ENCODE results near the gene ZDHHC1. TPM values are rescaled to one million over a fixed set of nuclear protein-coding genes. Genes with fewer than 3 reads are reported as not detected.

The ZDHHC1 gene
- total and polyA plus RNA-seq, 5 donors from 2014 or later: 0.60 TPM; not detected in 4

DNA sequence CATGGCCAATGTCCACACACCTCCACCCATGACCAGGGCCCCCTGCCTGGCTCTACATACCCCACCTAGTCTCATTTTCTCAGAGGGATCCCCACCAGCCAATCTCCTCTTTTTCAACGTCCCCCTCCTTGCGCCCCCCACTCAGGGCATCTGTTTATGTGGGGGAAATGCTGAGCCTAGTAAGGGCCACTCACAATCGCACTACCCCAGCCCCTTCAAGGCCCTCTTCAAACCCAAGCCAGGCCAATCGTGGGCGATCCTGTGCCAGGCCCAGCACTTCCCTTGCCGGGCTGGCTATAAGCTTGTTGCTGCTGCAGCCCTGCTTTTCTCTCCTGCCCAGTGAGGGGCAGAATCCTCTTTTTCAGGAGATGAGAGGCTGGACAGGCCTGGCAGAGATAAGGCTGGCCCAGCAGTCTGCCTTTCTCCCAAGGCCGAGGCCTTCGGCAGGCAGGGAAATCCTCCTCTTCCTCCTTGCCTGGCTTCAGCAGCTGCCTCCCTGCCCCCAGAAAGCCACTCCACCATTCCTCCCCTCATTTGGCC, 30.8 kb upstream of the ZDHHC1 start:
- no peak overlapping the region for H3K4me3 ChIP-seq (ENCODE audit: low read depth, low read length)
- peak overlapping the region in 1 of 3 donors; percentile 26 for H3K27ac Mint-ChIP-seq
- H3K36me3 Mint-ChIP-seq: peaks cover 13% of the 10 kb centered on the region
- H3K9me3 Mint-ChIP-seq: no peaks in the 10 kb centered on the region
- H3K36me3 ChIP-seq (ENCODE audit: control insufficient read depth, insufficient read depth, low read length): peaks cover 33% of the 10 kb centered on the region
- H3K9me3 ChIP-seq (ENCODE audit: control insufficient read depth in 2 of 2, low read length in 2 of 2): no peaks in the 10 kb centered on the region
- H3K4me3 Mint-ChIP-seq: no peak overlapping the region
- no peak overlapping the region for H3K27ac ChIP-seq (ENCODE audit: insufficient read depth, low read length, poor library complexity, severe bottlenecking)
- ATAC-seq (ENCODE audit: low read depth in 2 of 2) (no peak), DNase-seq (no peak)
- peaks cover 0 to 8% (median 5%) of the 10 kb centered on the region in 4 donors for H3K4me1 Mint-ChIP-seq
- no peaks in the 10 kb centered on the region for H3K4me1 ChIP-seq (ENCODE audit: control insufficient read depth, insufficient read depth, low read length, poor library complexity, severe bottlenecking)
- no peaks in the 10 kb centered on the region for H3K27me3 ChIP-seq (ENCODE audit: control insufficient read depth, insufficient read depth, low read length)
- H3K27me3 Mint-ChIP-seq: no peaks in the 10 kb centered on the region

DNA sequence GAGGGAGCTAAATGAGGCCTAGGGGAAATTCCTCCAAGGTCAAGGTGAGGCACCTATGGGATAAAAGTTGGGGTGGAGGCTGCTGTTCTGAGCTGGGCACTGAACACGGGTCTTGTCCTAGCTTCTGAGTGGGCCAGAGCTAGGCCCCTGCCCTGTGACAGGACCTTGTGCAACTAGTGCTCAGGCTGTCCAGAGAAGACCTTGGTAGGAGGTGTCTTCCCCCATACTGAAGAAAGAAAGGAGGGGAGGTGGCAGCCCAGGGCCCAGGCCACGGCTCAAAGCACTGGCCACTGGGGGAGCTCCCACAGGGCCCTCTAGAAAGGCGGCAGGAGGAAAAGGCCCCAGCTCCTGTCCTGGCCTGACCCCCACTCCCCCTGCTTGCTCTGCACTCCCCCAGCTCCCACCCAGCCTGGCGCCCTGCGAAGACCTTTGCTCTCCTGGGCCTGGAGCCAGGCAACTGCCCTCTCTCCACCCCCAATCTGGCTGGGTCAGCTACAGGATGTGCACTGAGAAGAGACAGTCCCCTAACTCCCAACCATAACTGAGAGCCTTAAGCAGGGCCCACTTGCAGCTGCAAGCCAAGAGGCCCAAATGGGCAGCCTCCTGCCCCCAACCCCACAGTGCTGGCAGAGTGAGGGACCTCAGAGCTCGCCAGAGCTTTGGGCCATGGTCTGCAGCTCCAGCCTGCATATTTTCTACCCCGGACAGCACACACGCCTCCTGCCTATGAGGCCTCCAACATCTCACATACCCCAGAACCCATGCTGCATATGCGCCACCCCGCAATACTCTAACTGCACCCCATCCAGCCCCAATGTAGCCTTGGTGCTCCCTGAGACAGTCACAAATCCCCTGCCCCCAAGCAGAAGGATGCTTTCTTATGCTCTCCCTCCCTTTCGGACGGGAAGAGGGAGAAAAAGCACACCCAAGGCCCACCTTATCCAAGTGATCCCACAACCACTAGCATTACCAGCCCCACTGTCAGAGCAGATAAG, 29.9 kb upstream of the ZDHHC1 start:
- Mint-ChIP-seq H3K27ac (peak overlapping the region in 1 of 3 donors; percentile 42), H3K4me1 (peaks cover 0 to 7% (median 6%) of the 10 kb centered on the region in 4 donors), H3K27me3 (no peaks in the 10 kb centered on the region), H3K4me3 (no peak overlapping the region), H3K9me3 (no peaks in the 10 kb centered on the region), H3K36me3 (peaks cover 17% of the 10 kb centered on the region)
- Histone ChIP-seq H3K36me3 (ENCODE audit: control insufficient read depth, insufficient read depth, low read length) (peaks cover 35% of the 10 kb centered on the region), H3K27me3 (ENCODE audit: control insufficient read depth, insufficient read depth, low read length) (no peaks in the 10 kb centered on the region), H3K4me1 (ENCODE audit: control insufficient read depth, insufficient read depth, low read length, poor library complexity, severe bottlenecking) (no peaks in the 10 kb centered on the region), H3K27ac (ENCODE audit: insufficient read depth, low read length, poor library complexity, severe bottlenecking) (no peak overlapping the region), H3K9me3 (ENCODE audit: control insufficient read depth in 2 of 2, low read length in 2 of 2) (no peaks in the 10 kb centered on the region), H3K4me3 (ENCODE audit: low read depth, low read length) (no peak overlapping the region)
- no peak for DNase-seq
- no peak for ATAC-seq (ENCODE audit: low read depth in 2 of 2)

DNA sequence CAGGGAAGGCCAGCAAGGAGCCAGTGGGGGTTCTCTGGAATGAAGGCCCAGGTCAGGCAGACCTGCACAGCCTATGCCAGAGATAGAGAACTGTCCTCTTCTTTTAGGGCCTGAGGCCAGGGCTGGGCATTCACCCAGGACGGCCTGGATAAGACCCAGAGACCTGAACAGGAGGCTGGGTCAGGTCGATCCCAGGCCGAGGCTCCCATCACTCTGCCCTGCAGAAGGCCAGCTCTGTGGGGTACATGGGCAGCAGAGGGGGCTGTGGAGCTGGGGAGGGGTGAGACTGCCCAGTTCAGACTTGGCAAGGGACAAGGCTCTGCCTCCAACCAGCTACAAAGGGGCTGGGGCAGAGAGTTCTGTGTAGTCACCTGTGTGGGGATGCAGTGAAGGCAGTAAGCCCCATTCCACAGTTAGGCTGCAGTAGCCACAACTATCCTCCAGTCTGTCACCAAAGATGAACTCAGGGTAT, 29.2 kb upstream of the ZDHHC1 start:
- no peak overlapping the region for H3K27ac ChIP-seq (ENCODE audit: insufficient read depth, low read length, poor library complexity, severe bottlenecking)
- Mint-ChIP-seq H3K4me1 (peaks cover 0 to 7% (median 6%) of the 10 kb centered on the region in 4 donors), H3K36me3 (peaks cover 12% of the 10 kb centered on the region), H3K4me3 (no peak overlapping the region), H3K9me3 (no peaks in the 10 kb centered on the region), H3K27ac (peak overlapping the region in 1 of 3 donors; percentile 55), H3K27me3 (no peaks in the 10 kb centered on the region)
- H3K27me3 ChIP-seq (ENCODE audit: control insufficient read depth, insufficient read depth, low read length): no peaks in the 10 kb centered on the region
- no peaks in the 10 kb centered on the region for H3K9me3 ChIP-seq (ENCODE audit: control insufficient read depth in 2 of 2, low read length in 2 of 2)
- no peak overlapping the region for H3K4me3 ChIP-seq (ENCODE audit: low read depth, low read length)
- ATAC-seq (ENCODE audit: low read depth in 2 of 2): no peak
- DNase-seq: no peak
- peaks cover 33% of the 10 kb centered on the region for H3K36me3 ChIP-seq (ENCODE audit: control insufficient read depth, insufficient read depth, low read length)
- no peaks in the 10 kb centered on the region for H3K4me1 ChIP-seq (ENCODE audit: control insufficient read depth, insufficient read depth, low read length, poor library complexity, severe bottlenecking)

DNA sequence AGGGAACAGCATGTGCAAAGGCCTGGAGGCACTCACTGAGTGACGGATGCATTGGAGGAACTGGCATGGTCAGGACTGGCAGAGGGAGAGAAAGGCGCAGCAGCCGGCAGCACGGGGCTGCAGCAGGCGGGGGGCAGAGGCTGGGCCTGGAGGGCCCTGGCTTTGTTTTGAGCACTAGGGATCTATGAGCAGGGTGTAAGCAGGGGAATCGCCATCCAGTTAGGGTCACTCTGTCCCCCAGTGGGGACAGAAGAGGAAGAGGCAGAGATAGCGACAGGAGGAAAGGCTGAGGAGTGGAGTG, 28.8 kb upstream of the ZDHHC1 start:
- ATAC-seq (ENCODE audit: low read depth in 2 of 2) (no peak), DNase-seq (no peak)
- H3K36me3 ChIP-seq (ENCODE audit: control insufficient read depth, insufficient read depth, low read length): peaks cover 32% of the 10 kb centered on the region
- peak overlapping the region in 2 of 3 donors; percentile 55 to 93 for H3K27ac Mint-ChIP-seq
- H3K4me1 ChIP-seq (ENCODE audit: control insufficient read depth, insufficient read depth, low read length, poor library complexity, severe bottlenecking): no peaks in the 10 kb centered on the region
- H3K9me3 Mint-ChIP-seq: no peaks in the 10 kb centered on the region
- H3K36me3 Mint-ChIP-seq: peaks cover 8% of the 10 kb centered on the region
- H3K4me3 ChIP-seq (ENCODE audit: low read depth, low read length): no peak overlapping the region
- no peaks in the 10 kb centered on the region for H3K9me3 ChIP-seq (ENCODE audit: control insufficient read depth in 2 of 2, low read length in 2 of 2)
- peaks cover 0 to 7% (median 6%) of the 10 kb centered on the region in 4 donors for H3K4me1 Mint-ChIP-seq
- no peak overlapping the region for H3K4me3 Mint-ChIP-seq
- H3K27me3 ChIP-seq (ENCODE audit: control insufficient read depth, insufficient read depth, low read length): no peaks in the 10 kb centered on the region
- H3K27ac ChIP-seq (ENCODE audit: insufficient read depth, low read length, poor library complexity, severe bottlenecking): no peak overlapping the region
- no peaks in the 10 kb centered on the region for H3K27me3 Mint-ChIP-seq

DNA sequence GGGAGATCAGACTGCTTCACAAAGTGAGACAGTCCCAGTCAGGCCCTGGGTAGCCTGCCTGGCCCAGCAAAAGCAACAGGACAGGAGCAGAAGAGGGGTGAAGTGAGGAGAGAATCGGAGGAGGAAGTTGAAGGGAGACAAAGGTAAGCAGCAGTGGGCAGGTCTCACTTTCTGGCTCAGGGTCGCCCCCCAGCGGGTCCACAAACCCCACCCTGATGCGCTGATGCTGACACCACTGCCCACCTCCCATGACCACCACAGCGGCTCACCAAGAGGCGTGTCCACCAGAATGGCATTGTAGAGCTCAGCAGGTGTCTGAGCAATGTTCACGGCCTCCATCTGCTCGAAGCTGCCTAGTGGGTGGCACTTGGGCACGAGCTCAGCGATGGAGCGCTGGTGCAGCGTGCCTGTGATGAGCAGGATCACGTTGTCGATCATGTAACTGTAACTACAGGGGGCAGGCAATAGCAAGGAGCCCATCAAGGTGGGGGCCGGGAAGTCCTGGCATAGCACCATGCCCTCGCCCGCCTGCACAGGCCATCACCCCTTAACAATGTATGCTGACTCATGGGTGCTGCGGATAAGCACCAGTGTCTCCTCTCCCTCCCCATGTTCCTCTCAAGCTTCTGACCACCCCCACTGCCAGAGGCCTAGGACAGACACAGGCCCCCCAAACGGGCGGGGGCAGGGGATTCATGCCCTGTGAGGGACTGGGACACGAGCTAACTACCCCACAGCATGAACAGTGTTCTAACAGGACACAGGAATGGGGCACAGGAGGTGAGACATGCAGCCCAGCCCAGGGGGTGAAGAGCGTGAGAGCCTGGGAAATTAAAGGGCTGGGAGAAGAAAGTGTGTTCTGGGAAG, 28.2 kb upstream of the ZDHHC1 start:
- Histone ChIP-seq H3K36me3 (ENCODE audit: control insufficient read depth, insufficient read depth, low read length) (peaks cover 30% of the 10 kb centered on the region), H3K27me3 (ENCODE audit: control insufficient read depth, insufficient read depth, low read length) (no peaks in the 10 kb centered on the region), H3K27ac (ENCODE audit: insufficient read depth, low read length, poor library complexity, severe bottlenecking) (no peak overlapping the region), H3K4me3 (ENCODE audit: low read depth, low read length) (no peak overlapping the region), H3K9me3 (ENCODE audit: control insufficient read depth in 2 of 2, low read length in 2 of 2) (no peaks in the 10 kb centered on the region), H3K4me1 (ENCODE audit: control insufficient read depth, insufficient read depth, low read length, poor library complexity, severe bottlenecking) (no peaks in the 10 kb centered on the region)
- no peaks in the 10 kb centered on the region for H3K27me3 Mint-ChIP-seq
- H3K27ac Mint-ChIP-seq: peak overlapping the region in 2 of 3 donors; percentile 55 to 93
- DNase-seq (no peak), ATAC-seq (ENCODE audit: low read depth in 2 of 2) (no peak)
- no peaks in the 10 kb centered on the region for H3K9me3 Mint-ChIP-seq
- peaks cover 8% of the 10 kb centered on the region for H3K36me3 Mint-ChIP-seq
- peaks cover 0 to 7% (median 3%) of the 10 kb centered on the region in 4 donors for H3K4me1 Mint-ChIP-seq
- no peak overlapping the region for H3K4me3 Mint-ChIP-seq

DNA sequence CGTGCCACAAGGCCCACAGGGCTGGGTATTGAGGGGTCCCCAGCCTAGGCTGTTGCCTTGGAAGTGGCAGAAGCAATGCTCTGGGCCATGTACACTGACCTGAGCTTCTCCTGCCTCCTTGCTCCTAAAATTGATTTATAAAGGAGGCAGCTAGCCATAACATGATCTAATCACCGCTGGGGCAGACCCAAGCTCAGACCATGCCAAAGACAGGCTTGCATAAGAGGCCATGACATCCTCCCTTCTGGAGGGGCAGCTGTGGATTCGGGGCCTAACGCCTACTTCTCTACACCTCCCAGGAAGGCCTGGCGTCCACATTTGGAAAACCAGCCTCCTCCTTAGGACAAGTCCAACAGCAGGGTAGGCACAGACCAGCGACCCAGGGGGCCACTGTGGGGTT, 27.0 kb upstream of the ZDHHC1 start:
- DNase-seq (no peak), ATAC-seq (ENCODE audit: low read depth in 2 of 2) (no peak)
- no peak overlapping the region for H3K4me3 Mint-ChIP-seq
- peaks cover 33% of the 10 kb centered on the region for H3K36me3 ChIP-seq (ENCODE audit: control insufficient read depth, insufficient read depth, low read length)
- no peaks in the 10 kb centered on the region for H3K27me3 ChIP-seq (ENCODE audit: control insufficient read depth, insufficient read depth, low read length)
- peaks cover 11% of the 10 kb centered on the region for H3K36me3 Mint-ChIP-seq
- peaks cover 0 to 7% (median 1%) of the 10 kb centered on the region in 4 donors for H3K4me1 Mint-ChIP-seq
- H3K4me3 ChIP-seq (ENCODE audit: low read depth, low read length): no peak overlapping the region
- no peaks in the 10 kb centered on the region for H3K9me3 Mint-ChIP-seq
- no peaks in the 10 kb centered on the region for H3K27me3 Mint-ChIP-seq
- H3K27ac Mint-ChIP-seq: peak overlapping the region in 1 of 3 donors; percentile 82
- no peaks in the 10 kb centered on the region for H3K4me1 ChIP-seq (ENCODE audit: control insufficient read depth, insufficient read depth, low read length, poor library complexity, severe bottlenecking)
- no peak overlapping the region for H3K27ac ChIP-seq (ENCODE audit: insufficient read depth, low read length, poor library complexity, severe bottlenecking)
- H3K9me3 ChIP-seq (ENCODE audit: control insufficient read depth in 2 of 2, low read length in 2 of 2): no peaks in the 10 kb centered on the region

DNA sequence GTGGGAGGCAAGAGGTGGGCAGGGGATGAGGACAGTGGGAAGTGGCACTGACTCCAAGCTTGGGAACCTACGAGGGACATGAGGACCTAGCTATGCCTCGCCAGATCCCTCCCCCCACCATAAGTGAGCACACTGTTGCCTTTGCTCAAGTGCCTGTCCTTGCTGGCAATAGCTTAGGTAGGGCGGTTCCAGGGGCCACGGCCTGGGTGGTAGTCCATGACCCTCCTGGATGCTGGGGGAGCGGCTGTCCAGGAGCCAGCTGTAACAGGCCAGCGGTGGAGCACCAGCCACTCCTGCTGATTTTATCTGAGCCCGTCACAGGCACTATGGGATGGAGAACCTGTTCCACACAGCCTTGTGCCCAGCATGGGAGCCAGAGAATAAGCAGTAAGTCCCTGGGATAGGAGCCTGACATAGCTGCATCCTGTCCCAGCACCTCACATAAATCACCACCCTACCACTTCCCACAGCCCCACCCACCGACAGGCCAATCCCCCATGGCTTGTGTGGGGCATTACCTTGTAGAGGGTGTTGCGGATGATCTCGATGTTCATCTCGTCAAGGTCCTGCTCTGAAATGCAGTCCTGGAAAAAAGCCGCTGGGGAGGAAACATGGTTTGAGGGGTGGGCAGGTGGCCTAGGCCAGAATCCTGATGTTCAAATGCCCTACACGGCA, 26.4 kb upstream of the ZDHHC1 start:
- H3K9me3 Mint-ChIP-seq: no peaks in the 10 kb centered on the region
- ATAC-seq (ENCODE audit: low read depth in 2 of 2): no peak
- Histone ChIP-seq H3K27ac (ENCODE audit: insufficient read depth, low read length, poor library complexity, severe bottlenecking) (no peak overlapping the region), H3K36me3 (ENCODE audit: control insufficient read depth, insufficient read depth, low read length) (peaks cover 32% of the 10 kb centered on the region), H3K4me3 (ENCODE audit: low read depth, low read length) (no peak overlapping the region), H3K4me1 (ENCODE audit: control insufficient read depth, insufficient read depth, low read length, poor library complexity, severe bottlenecking) (no peaks in the 10 kb centered on the region), H3K27me3 (ENCODE audit: control insufficient read depth, insufficient read depth, low read length) (no peaks in the 10 kb centered on the region), H3K9me3 (ENCODE audit: control insufficient read depth in 2 of 2, low read length in 2 of 2) (no peaks in the 10 kb centered on the region)
- no peak overlapping the region for H3K27ac Mint-ChIP-seq
- peaks cover 12% of the 10 kb centered on the region for H3K36me3 Mint-ChIP-seq
- DNase-seq: no peak
- H3K4me1 Mint-ChIP-seq: peaks cover 0 to 7% (median 0%) of the 10 kb centered on the region in 4 donors
- no peaks in the 10 kb centered on the region for H3K27me3 Mint-ChIP-seq
- H3K4me3 Mint-ChIP-seq: no peak overlapping the region

Data from CD4-positive, CD25-positive, alpha-beta regulatory T cell (primary cell).